ENCODE measurements around the gene ATG2B. TPM values are rescaled to one million over a fixed set of nuclear protein-coding genes. Genes with fewer than 3 reads are reported as not detected.

ATG2B gene
- polyA plus RNA-seq, 2 of the 4 experiments (the other 2 are of a cell fraction) = 7.1 to 17.0 TPM

GRCh38 chr14:96233661-96234060 lies 129.5 kb downstream of the ATG2B start:
- FAIRE-seq (no peak), ATAC-seq (no peak), DNase-seq (ENCODE audit: low read depth in 1 of 2, low spot score in 1 of 2) (no peak)
- ChIA-PET CTCF (interaction anchor here (0.9 to 1.5 kb wide), 2 partner anchors 9 to 41 kb away, joined by 3 read pairs; no protein-coding TSS in a partner anchor), POLR2A (no interaction called here)
- Histone ChIP-seq H3K9me3 (no peaks in the 10 kb centered on the region), H3K27ac (peak overlapping the region in 1 of 2 experiments; percentile 53; a peak in 2 of 6 replicates), H3K4me3 (no peak overlapping the region), H3K4me2 (no peak overlapping the region), H3K4me1 (peaks cover 4% of the 10 kb centered on the region; the same call in 1 of the 3 replicates)
- WGBS (ENCODE audit: missing lambda C conversion rate) = 65% methylated on average over 3 of the region's 3 CpGs
- TF ChIP-seq CHD2 (IDR thresholded peaks at IDR 0.05; ENCODE audit: low read length, partially characterized antibody) (no peak), MYC (IDR thresholded peaks at IDR 0.05; ENCODE audit: borderline replicate concordance, low read length) (no peak), E2F6 (IDR thresholded peaks at IDR 0.05; ENCODE audit: borderline replicate concordance, low read depth) (no peak), REST (IDR thresholded peaks at IDR 0.05) (no peak), CBX2 (IDR thresholded peaks at IDR 0.05; ENCODE audit: borderline replicate concordance, low read depth) (no peak), ATOH8 (CRISPR knock-in tag; IDR thresholded peaks at IDR 0.05; ENCODE audit: low read depth) (no peak), ZC3H11A (IDR thresholded peaks at IDR 0.05) (no peak), HMGXB4 (CRISPR knock-in tag; IDR thresholded peaks at IDR 0.05; ENCODE audit: borderline replicate concordance) (no peak), CBX8 (IDR thresholded peaks at IDR 0.05) (no peak), FOSB (CRISPR knock-in tag; IDR thresholded peaks at IDR 0.05) (no peak), BCL3 (IDR thresholded peaks at IDR 0.05) (no peak), POLR2AphosphoS2 (conservative IDR thresholded peaks at IDR 0.05; ENCODE audit: low read length) (no peak), EHMT2 (IDR thresholded peaks at IDR 0.05; ENCODE audit: low read depth) (no peak), ELK1 (IDR thresholded peaks at IDR 0.05; ENCODE audit: low read depth, low read length) (no peak), RNF2 (IDR thresholded peaks at IDR 0.05; ENCODE audit: borderline replicate concordance, low read depth) (no peak), USF2 (IDR thresholded peaks at IDR 0.05) (no peak), RAD21 (conservative IDR thresholded peaks at IDR 0.05 in 1 of 2, IDR thresholded peaks at IDR 0.05 in 1 of 2) (no peak), HDAC2 (IDR thresholded peaks at IDR 0.05) (no peak), PBX3 (IDR thresholded peaks at IDR 0.05) (no peak)
